ENCODE data around the gene TMEM62.

DNA sequence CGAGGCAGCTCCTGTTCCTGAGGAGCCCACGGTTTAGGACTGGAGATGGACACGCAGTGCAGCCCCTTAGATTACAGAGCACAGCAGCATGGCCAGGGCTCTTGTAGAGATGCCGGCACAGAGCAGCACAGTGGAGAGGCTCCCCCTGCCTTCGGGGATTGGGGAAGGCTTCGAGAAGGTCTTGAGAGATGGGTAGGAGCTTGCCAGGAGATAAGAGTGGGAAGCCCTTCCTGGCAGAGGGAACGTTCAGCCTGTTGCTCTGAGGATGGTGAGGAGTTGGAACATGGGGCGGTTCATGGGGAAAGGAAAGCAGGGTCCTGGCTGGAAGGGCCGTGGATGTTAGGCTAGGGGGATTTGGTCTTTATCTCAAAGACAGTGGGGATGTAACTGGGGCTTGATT is 77.4 kb downstream of the TMEM62 start:
- TF ChIP-seq, protein P1, sequence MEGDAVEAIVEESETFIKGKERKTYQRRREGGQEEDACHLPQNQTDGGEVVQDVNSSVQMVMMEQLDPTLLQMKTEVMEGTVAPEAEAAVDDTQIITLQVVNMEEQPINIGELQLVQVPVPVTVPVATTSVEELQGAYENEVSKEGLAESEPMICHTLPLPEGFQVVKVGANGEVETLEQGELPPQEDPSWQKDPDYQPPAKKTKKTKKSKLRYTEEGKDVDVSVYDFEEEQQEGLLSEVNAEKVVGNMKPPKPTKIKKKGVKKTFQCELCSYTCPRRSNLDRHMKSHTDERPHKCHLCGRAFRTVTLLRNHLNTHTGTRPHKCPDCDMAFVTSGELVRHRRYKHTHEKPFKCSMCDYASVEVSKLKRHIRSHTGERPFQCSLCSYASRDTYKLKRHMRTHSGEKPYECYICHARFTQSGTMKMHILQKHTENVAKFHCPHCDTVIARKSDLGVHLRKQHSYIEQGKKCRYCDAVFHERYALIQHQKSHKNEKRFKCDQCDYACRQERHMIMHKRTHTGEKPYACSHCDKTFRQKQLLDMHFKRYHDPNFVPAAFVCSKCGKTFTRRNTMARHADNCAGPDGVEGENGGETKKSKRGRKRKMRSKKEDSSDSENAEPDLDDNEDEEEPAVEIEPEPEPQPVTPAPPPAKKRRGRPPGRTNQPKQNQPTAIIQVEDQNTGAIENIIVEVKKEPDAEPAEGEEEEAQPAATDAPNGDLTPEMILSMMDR (IDR thresholded peaks at IDR 0.05 in 2 of 3, conservative IDR thresholded peaks at IDR 0.05 in 1 of 3; ENCODE audit: control insufficient read depth in 2 of 3, extremely low read depth in 1 of 3, insufficient read depth in 1 of 3, low read depth in 3 of 3, low read length in 3 of 3), result no peak
- TF ChIP-seq, protein P2, sequence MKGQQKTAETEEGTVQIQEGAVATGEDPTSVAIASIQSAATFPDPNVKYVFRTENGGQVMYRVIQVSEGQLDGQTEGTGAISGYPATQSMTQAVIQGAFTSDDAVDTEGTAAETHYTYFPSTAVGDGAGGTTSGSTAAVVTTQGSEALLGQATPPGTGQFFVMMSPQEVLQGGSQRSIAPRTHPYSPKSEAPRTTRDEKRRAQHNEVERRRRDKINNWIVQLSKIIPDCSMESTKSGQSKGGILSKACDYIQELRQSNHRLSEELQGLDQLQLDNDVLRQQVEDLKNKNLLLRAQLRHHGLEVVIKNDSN (IDR thresholded peaks at IDR 0.05; ENCODE audit: borderline replicate concordance, extremely low read length, insufficient read depth, low read depth, low read length), result no peak
- no peak for TF ChIP-seq EZH2 (IDR thresholded peaks at IDR 0.05; ENCODE audit: borderline replicate concordance, control insufficient read depth, low read depth, low read length)
- no peak for TF ChIP-seq RFX5 (IDR thresholded peaks at IDR 0.05; ENCODE audit: low read depth, low read length)
- no peak for TF ChIP-seq POLR2AphosphoS5 (IDR thresholded peaks at IDR 0.05; ENCODE audit: low read length)
- TF ChIP-seq POLR2A (IDR thresholded peaks at IDR 0.05; ENCODE audit: low read depth, low read length), result no peak
- no peak for TF ChIP-seq MXI1 (IDR thresholded peaks at IDR 0.05; ENCODE audit: low read depth, low read length)
- no peak for TF ChIP-seq TCF12 (IDR thresholded peaks at IDR 0.05; ENCODE audit: low read depth, low read length)
- TF ChIP-seq, protein P3, sequence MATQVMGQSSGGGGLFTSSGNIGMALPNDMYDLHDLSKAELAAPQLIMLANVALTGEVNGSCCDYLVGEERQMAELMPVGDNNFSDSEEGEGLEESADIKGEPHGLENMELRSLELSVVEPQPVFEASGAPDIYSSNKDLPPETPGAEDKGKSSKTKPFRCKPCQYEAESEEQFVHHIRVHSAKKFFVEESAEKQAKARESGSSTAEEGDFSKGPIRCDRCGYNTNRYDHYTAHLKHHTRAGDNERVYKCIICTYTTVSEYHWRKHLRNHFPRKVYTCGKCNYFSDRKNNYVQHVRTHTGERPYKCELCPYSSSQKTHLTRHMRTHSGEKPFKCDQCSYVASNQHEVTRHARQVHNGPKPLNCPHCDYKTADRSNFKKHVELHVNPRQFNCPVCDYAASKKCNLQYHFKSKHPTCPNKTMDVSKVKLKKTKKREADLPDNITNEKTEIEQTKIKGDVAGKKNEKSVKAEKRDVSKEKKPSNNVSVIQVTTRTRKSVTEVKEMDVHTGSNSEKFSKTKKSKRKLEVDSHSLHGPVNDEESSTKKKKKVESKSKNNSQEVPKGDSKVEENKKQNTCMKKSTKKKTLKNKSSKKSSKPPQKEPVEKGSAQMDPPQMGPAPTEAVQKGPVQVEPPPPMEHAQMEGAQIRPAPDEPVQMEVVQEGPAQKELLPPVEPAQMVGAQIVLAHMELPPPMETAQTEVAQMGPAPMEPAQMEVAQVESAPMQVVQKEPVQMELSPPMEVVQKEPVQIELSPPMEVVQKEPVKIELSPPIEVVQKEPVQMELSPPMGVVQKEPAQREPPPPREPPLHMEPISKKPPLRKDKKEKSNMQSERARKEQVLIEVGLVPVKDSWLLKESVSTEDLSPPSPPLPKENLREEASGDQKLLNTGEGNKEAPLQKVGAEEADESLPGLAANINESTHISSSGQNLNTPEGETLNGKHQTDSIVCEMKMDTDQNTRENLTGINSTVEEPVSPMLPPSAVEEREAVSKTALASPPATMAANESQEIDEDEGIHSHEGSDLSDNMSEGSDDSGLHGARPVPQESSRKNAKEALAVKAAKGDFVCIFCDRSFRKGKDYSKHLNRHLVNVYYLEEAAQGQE (IDR thresholded peaks at IDR 0.05; ENCODE audit: low read depth, low read length), result no peak
- no peak for TF ChIP-seq SMC3 (IDR thresholded peaks at IDR 0.05; ENCODE audit: borderline replicate concordance, low read length)
- TF ChIP-seq, protein P4, sequence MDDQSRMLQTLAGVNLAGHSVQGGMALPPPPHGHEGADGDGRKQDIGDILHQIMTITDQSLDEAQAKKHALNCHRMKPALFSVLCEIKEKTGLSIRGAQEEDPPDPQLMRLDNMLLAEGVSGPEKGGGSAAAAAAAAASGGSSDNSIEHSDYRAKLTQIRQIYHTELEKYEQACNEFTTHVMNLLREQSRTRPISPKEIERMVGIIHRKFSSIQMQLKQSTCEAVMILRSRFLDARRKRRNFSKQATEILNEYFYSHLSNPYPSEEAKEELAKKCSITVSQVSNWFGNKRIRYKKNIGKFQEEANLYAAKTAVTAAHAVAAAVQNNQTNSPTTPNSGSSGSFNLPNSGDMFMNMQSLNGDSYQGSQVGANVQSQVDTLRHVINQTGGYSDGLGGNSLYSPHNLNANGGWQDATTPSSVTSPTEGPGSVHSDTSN (IDR thresholded peaks at IDR 0.05; ENCODE audit: insufficient replicate concordance, low read depth, low read length), result no peak
- TF ChIP-seq, protein P5, sequence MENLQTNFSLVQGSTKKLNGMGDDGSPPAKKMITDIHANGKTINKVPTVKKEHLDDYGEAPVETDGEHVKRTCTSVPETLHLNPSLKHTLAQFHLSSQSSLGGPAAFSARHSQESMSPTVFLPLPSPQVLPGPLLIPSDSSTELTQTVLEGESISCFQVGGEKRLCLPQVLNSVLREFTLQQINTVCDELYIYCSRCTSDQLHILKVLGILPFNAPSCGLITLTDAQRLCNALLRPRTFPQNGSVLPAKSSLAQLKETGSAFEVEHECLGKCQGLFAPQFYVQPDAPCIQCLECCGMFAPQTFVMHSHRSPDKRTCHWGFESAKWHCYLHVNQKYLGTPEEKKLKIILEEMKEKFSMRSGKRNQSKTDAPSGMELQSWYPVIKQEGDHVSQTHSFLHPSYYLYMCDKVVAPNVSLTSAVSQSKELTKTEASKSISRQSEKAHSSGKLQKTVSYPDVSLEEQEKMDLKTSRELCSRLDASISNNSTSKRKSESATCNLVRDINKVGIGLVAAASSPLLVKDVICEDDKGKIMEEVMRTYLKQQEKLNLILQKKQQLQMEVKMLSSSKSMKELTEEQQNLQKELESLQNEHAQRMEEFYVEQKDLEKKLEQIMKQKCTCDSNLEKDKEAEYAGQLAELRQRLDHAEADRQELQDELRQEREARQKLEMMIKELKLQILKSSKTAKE (IDR thresholded peaks at IDR 0.05; ENCODE audit: low read depth, poor library complexity, severe bottlenecking), result no peak

Data from GM12878 (cell line).